HepG2 (cell line): ENCODE data around the gene CFAP70. TPM values are rescaled to one million over a fixed set of nuclear protein-coding genes. Genes with fewer than 3 reads are reported as not detected.

ENCODE experiments used
- ATAC-seq: fragments of 200-7000 bp; cut with Tn5 transposase; 3 replicates; pipeline ENCODE4 v1.9.1; 2020; ENCODE audit warnings: mild to moderate bottlenecking, moderate library complexity
- BruUV-seq: library from RNA; stranded (reverse); fragments of 400-500 nt; replicated peaks from 2 replicates; lab custom pipeline; 2021; lab: Mats Ljungman, UMichigan
- CTCF ChIA-PET: fragments of 300-600 bp; formaldehyde crosslinking; extraction: SDS; loops from one replicate; lab custom pipeline; 2021; ENCODE audit warnings: low total read pairs, inconsistent platforms, low intra/inter-chr PET ratio; lab: Yijun Ruan, JAX
- POLR2A ChIA-PET: fragments of 350-600 bp; sonication (Branson Sonifier 250); formaldehyde crosslinking; loops from one replicate; lab custom pipeline; 2020; ENCODE audit warnings: antibody characterized with exemption, inconsistent platforms; lab: Yijun Ruan, JAX
- DNase-seq: peaks from one replicate; pipeline ENCODE4 v3.0.0-alpha.2; 2015; ENCODE audit warnings: low spot score
- FAIRE-seq: peaks from 3 replicates; lab custom pipeline; 2011; peaks lifted over from hg19 to GRCh38; lab: Jason Lieb, UNC
- H2AFZ ChIP-seq: one replicate; pipeline ENCODE4 v1.6.1; 2011; ENCODE audit warnings: low read length, inconsistent platforms
- H3K27ac ChIP-seq: fragments of 300-600 bp; 3 replicates; pipeline ENCODE4 v1.8.0; 2011; ENCODE audit warnings: mixed run types, mild to moderate bottlenecking, mixed read lengths, low read length, inconsistent platforms; ENCODE audit not compliant: insufficient read depth; ENCODE audit errors: extremely low read length
- H3K27me3 ChIP-seq, 2 experiments: fragments of 200-600 bp in 1 of 2; 2 replicates in 1 of 2; 3 replicates in 1 of 2; pipeline versions ENCODE4 v1.6.0 to v1.8.0; 2011; ENCODE audit warnings: low read length in 2 of 2, mild to moderate bottlenecking in 2 of 2, moderate library complexity in 2 of 2, inconsistent platforms in 1 of 2; ENCODE audit not compliant: insufficient read depth in 2 of 2, control insufficient read depth in 1 of 2
- H3K36me3 ChIP-seq, 2 experiments: fragments of 200-600 bp in 1 of 2; replicated peaks in 1 of 2; 2 replicates in 1 of 2; 3 replicates in 1 of 2; pipeline versions ENCODE4 v1.5.1 to v1.8.0; 2011; ENCODE audit warnings: low read length in 2 of 2, inconsistent platforms in 1 of 2; ENCODE audit not compliant: insufficient read depth in 2 of 2, control insufficient read depth in 1 of 2
- H3K4me1 ChIP-seq: 2 replicates; pipeline ENCODE4 v1.5.1; 2012; ENCODE audit warnings: low read length, inconsistent platforms; ENCODE audit not compliant: insufficient read depth
- H3K4me2 ChIP-seq: 2 replicates; pipeline ENCODE4 v1.6.0; 2011; ENCODE audit warnings: low read depth, low read length, inconsistent platforms
- H3K4me3 ChIP-seq, 3 experiments: fragments of 200-600 bp in 1 of 3; sonication (generic), shearing (Covaris generic) in 1 of 3; replicated peaks in 1 of 3; 2 replicates each; pipeline ENCODE4 v1.5.1; 2011 to 2016; ENCODE audit warnings: low read length in 3 of 3, inconsistent platforms in 2 of 3, low read depth in 2 of 3, mild to moderate bottlenecking in 2 of 3, control low read depth in 1 of 3, mixed read lengths in 1 of 3; ENCODE audit not compliant: insufficient read depth in 1 of 3
- H3K79me2 ChIP-seq: one replicate; pipeline ENCODE4 v1.6.1; 2011; ENCODE audit warnings: low read length, inconsistent platforms; ENCODE audit not compliant: insufficient read depth
- H3K9ac ChIP-seq: 2 replicates; pipeline ENCODE4 v1.6.0; 2011; ENCODE audit warnings: mild to moderate bottlenecking, low read depth, low read length, inconsistent platforms; ENCODE audit not compliant: insufficient read depth
- H3K9me3 ChIP-seq: 2 replicates; pipeline ENCODE4 v1.5.1; 2012; ENCODE audit warnings: mild to moderate bottlenecking, low read length
- H4K20me1 ChIP-seq: 2 replicates; pipeline ENCODE4 v1.6.0; 2011; ENCODE audit warnings: inconsistent platforms, mild to moderate bottlenecking, low read length, moderate library complexity; ENCODE audit not compliant: insufficient read depth
- AGO2 ChIP-seq: fragments of 200-400 bp; formaldehyde crosslinking; optimal IDR thresholded peaks from 2 replicates; pipeline ENCODE3; 2017; ENCODE audit warnings: mild to moderate bottlenecking, low read depth, low read length, moderate library complexity
- CEBPB ChIP-seq: IDR thresholded peaks from 2 replicates; pipeline ENCODE4 v1.6.1; 2011; ENCODE audit warnings: low read depth, low read length, improper control_type of control experiment, borderline replicate concordance
- E2F5 ChIP-seq: sonication (generic); formaldehyde crosslinking; conservative IDR thresholded peaks from 2 replicates; pipeline ENCODE4 v1.4.0; 2020; ENCODE audit warnings: missing genetic modification reagents
- GATA4 ChIP-seq: sonication (generic); IDR thresholded peaks from 2 replicates; pipeline ENCODE4 v1.6.1; 2016; ENCODE audit warnings: antibody characterized with exemption, low read depth, borderline replicate concordance
- JUNB ChIP-seq: sonication (generic); formaldehyde crosslinking; IDR thresholded peaks from 2 replicates; pipeline ENCODE4 v1.8.0; 2022; ENCODE audit warnings: missing genetic modification reagents, mild to moderate bottlenecking, borderline replicate concordance
- KLF16 ChIP-seq, 2 experiments: sonication (generic) in 1 of 2; formaldehyde crosslinking in 1 of 2; IDR thresholded peaks; 2 replicates each; pipeline versions ENCODE4 v1.6.1 to v1.8.0; 2016 to 2023; ENCODE audit warnings: missing genetic modification reagents in 2 of 2, missing compliant biosample characterization in 1 of 2
- MAFK ChIP-seq, 2 experiments: IDR thresholded peaks in 1 of 2; conservative IDR thresholded peaks in 1 of 2; 2 replicates each; pipeline ENCODE4 v1.6.1; 2011; ENCODE audit warnings: improper control_type of control experiment in 2 of 2, low read length in 2 of 2
- MNT ChIP-seq: fragments of 450-650 bp; IDR thresholded peaks from 2 replicates; pipeline ENCODE4 v1.6.1; 2016
- MXD4 ChIP-seq: IDR thresholded peaks from 2 replicates; pipeline ENCODE4 v1.6.1; 2016; ENCODE audit warnings: mild to moderate bottlenecking, missing biosample characterization, missing genetic modification reagents
- NBN ChIP-seq: fragments of 450-650 bp; conservative IDR thresholded peaks from 2 replicates; pipeline ENCODE4 v1.6.1; 2017
- SNAPC5 ChIP-seq: sonication (generic); formaldehyde crosslinking; IDR thresholded peaks from 2 replicates; pipeline ENCODE4 v1.8.1; 2023; ENCODE audit warnings: mild to moderate bottlenecking, missing genetic modification reagents, borderline replicate concordance
- TP53 ChIP-seq: sonication (generic); formaldehyde crosslinking; conservative IDR thresholded peaks from 2 replicates; pipeline ENCODE4 v1.4.0; 2020; ENCODE audit warnings: missing genetic modification reagents
- YEATS4 ChIP-seq: sonication (generic); formaldehyde crosslinking; IDR thresholded peaks from 2 replicates; pipeline ENCODE4 v1.4.0; 2020; ENCODE audit warnings: missing genetic modification reagents, borderline replicate concordance
- ZNF326 ChIP-seq: sonication (generic); formaldehyde crosslinking; IDR thresholded peaks from 2 replicates; pipeline ENCODE4 v1.4.0; 2020; ENCODE audit warnings: missing genetic modification reagents, borderline replicate concordance
- ZNF556 ChIP-seq: sonication (generic); formaldehyde crosslinking; IDR thresholded peaks from 2 replicates; pipeline ENCODE4 v1.4.0; 2020; ENCODE audit warnings: mild to moderate bottlenecking, missing genetic modification reagents, borderline replicate concordance
- ZNF615 ChIP-seq: sonication (generic); formaldehyde crosslinking; IDR thresholded peaks from 2 replicates; pipeline ENCODE4 v1.5.0; 2020; ENCODE audit warnings: mild to moderate bottlenecking, missing genetic modification reagents, borderline replicate concordance
- ZNF720 ChIP-seq: sonication (generic); formaldehyde crosslinking; IDR thresholded peaks from 2 replicates; pipeline ENCODE4 v1.4.0; 2020; ENCODE audit warnings: missing genetic modification reagents
- WGBS: methylation state at CpG from one replicate; pipeline ENCODE4 v1.1.6; 2017; ENCODE audit warnings: low lambda C conversion rate; 5-methylcytosine and 5-hydroxymethylcytosine counted together
- in situ Hi-C: cut with HindIII; loops from 2 replicates; pipeline ENCODE4 v1.10.0; 2017; ENCODE audit warnings: low pct_unique_long_range_greater_than_20kb; ENCODE audit not compliant: extremely low pct_ligation_motif_present
- intact Hi-C: fragments of 100-400 bp; cut with micrococcal nuclease; formaldehyde crosslinking; loops from one replicate; pipeline ENCODE4 v1.10.0; 2022; ENCODE audit not compliant: unreplicated experiment
- polyA plus RNA-seq, 8 experiments: library from polyadenylated mRNA; depleted of rRNA in 3 of 8; stranded (reverse) in 7 of 8; unstranded in 1 of 8; fragments of >200 nt; fragmentation: Illumina TruSeq in 4 of 8; extraction: Trizol in 4 of 8; gene quantifications; 2 replicates each; pipeline versions ENCODE4 v1.2.1 to v1.2.3, GENCODE V29; 2011 to 2016; ENCODE audit warnings: low read depth in 4 of 8, missing spikeins in 1 of 8, mixed read lengths in 1 of 8; ENCODE audit not compliant: insufficient read depth in 1 of 8
- total RNA-seq, 5 experiments: library from RNA; depleted of rRNA; stranded (reverse); fragments of >200 nt; fragmentation: Illumina TruSeq; extraction: Trizol; gene quantifications; 2 replicates each; pipeline ENCODE4 v1.2.3, GENCODE V29; 2016; ENCODE audit warnings: low read depth in 1 of 5

CFAP70 gene
- total and polyA plus RNA-seq, 2 of the 13 experiments (the other 11 are each of a cell fraction or from before 2014, with no cell fraction given) = 0.27 to 0.38 TPM

GRCh38 chr10:73379064-73379748 is 20.5 kb upstream of the CFAP70 start:
- BruUV-seq = no TSS peak

More at GRCh38 chr10:73379064-73379748, 20.5 kb upstream of the CFAP70 start:
- Histone ChIP-seq H3K4me1 (no peaks in the 10 kb centered on the region), H4K20me1 (no peaks in the 10 kb centered on the region), H3K27me3 (no peaks in the 10 kb centered on the region), H3K27ac (no peak overlapping the region), H3K9me3 (no peaks in the 10 kb centered on the region), H3K4me3 (no peak overlapping the region)
- in situ Hi-C loops = no loop called here
- no peak for FAIRE-seq
- no peak for TF ChIP-seq ZNF720
- no peak for TF ChIP-seq AGO2
- TF ChIP-seq ZNF615 (CRISPR knock-in tag) = no peak
- no peak for TF ChIP-seq CEBPB
- no peak for TF ChIP-seq ZNF556
- no peak for TF ChIP-seq MAFK (conservative IDR thresholded peaks at IDR 0.05 in 1 of 2, IDR thresholded peaks at IDR 0.05 in 1 of 2; ENCODE audit: low read length in 2 of 2)
- TF ChIP-seq TP53 (CRISPR knock-in tag) = no peak
- TF ChIP-seq YEATS4 (CRISPR knock-in tag) = no peak
- TF ChIP-seq MNT = no peak
- no peak for TF ChIP-seq E2F5 (CRISPR knock-in tag)
- no peak for TF ChIP-seq SNAPC5 (CRISPR knock-in tag)
- no peak for TF ChIP-seq KLF16 (CRISPR knock-in tag; IDR thresholded peaks at IDR 0.05)
- TF ChIP-seq GATA4 = no peak
- TF ChIP-seq MXD4 (CRISPR knock-in tag) = no peak
- TF ChIP-seq JUNB (CRISPR knock-in tag) = no peak
- TF ChIP-seq NBN = no peak
- TF ChIP-seq ZNF326 (CRISPR knock-in tag) = no peak
- TF ChIP-seq, all 625 proteins: peak for 0
- no peak overlapping the region for H3K9ac ChIP-seq
- WGBS = 100% methylated on average over 1 of the region's 1 CpG
- ATAC-seq (no peak), DNase-seq (no peak)
- ChIA-PET CTCF (no interaction called here), POLR2A (no interaction called here)
- H3K79me2 ChIP-seq = no peaks in the 10 kb centered on the region
- intact Hi-C loops = no loop called here
- H3K36me3 ChIP-seq = peaks cover 14 to 64% of the 10 kb centered on the region in 2 experiments
- no peak overlapping the region for H3K4me2 ChIP-seq
- H2AFZ ChIP-seq = no peak overlapping the region
